Transverse colon (tissue), 4 donors: ENCODE data around the gene C19orf44.

Experiments
- POLR2A ChIP-seq: fragments of 450-650 bp; IDR thresholded peaks from one replicate; pipeline ENCODE4 v1.6.1; 2016; ENCODE audit warnings: antibody characterized with exemption, mild to moderate bottlenecking, moderate library complexity
- POLR2AphosphoS5 ChIP-seq, 3 donors: sonication (generic); formaldehyde crosslinking; IDR thresholded peaks; one replicate each; pipeline ENCODE4 v1.6.1; 2016; ENCODE audit warnings: antibody characterized with exemption in 3 of 3
- TF ChIP-seq, protein P1 (sequence below), 5 experiments: fragments of 200-600 bp in 3 of 5; fragments of 450-650 bp in 2 of 5; sonication (generic) in 3 of 5; IDR thresholded peaks; 1 replicate in 2 of 5; 2 replicates in 3 of 5; pipeline ENCODE4 v1.5.1; 2016 to 2017; ENCODE audit warnings: antibody characterized with exemption in 5 of 5, inconsistent platforms in 3 of 5, mild to moderate bottlenecking in 2 of 5, moderate library complexity in 1 of 5

DNA sequence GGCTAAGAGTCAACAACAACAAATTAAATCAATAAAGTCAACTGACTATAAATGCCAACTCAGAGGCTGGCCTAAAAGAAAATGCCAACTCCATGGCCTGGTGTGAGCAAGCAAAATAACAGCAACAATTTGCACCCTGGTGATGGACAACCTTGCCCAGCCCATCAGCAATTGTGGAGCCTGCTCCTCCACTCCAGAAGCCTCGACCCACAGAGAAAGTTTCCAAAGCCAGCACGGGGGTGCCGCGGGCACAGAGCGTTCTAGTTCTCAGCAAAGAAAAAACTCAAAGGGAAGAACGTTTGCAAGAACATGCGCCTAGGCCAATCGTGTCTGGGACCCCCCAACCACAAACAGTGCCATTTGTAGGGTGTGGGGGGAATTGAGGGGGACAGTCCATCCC lies 35.7 kb upstream of the C19orf44 start:
- TF ChIP-seq, protein P1, sequence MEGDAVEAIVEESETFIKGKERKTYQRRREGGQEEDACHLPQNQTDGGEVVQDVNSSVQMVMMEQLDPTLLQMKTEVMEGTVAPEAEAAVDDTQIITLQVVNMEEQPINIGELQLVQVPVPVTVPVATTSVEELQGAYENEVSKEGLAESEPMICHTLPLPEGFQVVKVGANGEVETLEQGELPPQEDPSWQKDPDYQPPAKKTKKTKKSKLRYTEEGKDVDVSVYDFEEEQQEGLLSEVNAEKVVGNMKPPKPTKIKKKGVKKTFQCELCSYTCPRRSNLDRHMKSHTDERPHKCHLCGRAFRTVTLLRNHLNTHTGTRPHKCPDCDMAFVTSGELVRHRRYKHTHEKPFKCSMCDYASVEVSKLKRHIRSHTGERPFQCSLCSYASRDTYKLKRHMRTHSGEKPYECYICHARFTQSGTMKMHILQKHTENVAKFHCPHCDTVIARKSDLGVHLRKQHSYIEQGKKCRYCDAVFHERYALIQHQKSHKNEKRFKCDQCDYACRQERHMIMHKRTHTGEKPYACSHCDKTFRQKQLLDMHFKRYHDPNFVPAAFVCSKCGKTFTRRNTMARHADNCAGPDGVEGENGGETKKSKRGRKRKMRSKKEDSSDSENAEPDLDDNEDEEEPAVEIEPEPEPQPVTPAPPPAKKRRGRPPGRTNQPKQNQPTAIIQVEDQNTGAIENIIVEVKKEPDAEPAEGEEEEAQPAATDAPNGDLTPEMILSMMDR (IDR thresholded peaks at IDR 0.05) = no peak
- TF ChIP-seq POLR2A = no peak
- TF ChIP-seq POLR2AphosphoS5 (IDR thresholded peaks at IDR 0.05) = no peak
